Parathyroid adenoma (tissue), 2 donors: ENCODE results near the gene PTPRM.

ENCODE experiments used
- H2AFZ ChIP-seq: fragments of 300-600 bp; sonication (generic); one replicate; pipeline ENCODE4 v1.7.0; 2017; ENCODE audit warnings: antibody characterized with exemption, mild to moderate bottlenecking
- H3K27ac ChIP-seq: fragments of 300-600 bp; sonication (generic); one replicate; pipeline ENCODE4 v1.7.0; 2017
- H3K27me3 ChIP-seq: fragments of 300-600 bp; sonication (generic); one replicate; pipeline ENCODE4 v1.7.0; 2017; ENCODE audit warnings: low read length; ENCODE audit not compliant: control insufficient read depth, insufficient read depth
- H3K36me3 ChIP-seq: fragments of 300-600 bp; sonication (generic); one replicate; pipeline ENCODE4 v1.7.0; 2017; ENCODE audit warnings: low read length; ENCODE audit not compliant: control insufficient read depth, insufficient read depth
- H3K4me1 ChIP-seq: fragments of 300-600 bp; sonication (generic); one replicate; pipeline ENCODE4 v1.7.0; 2017; ENCODE audit warnings: control low read depth
- H3K4me2 ChIP-seq: fragments of 300-600 bp; sonication (generic); one replicate; pipeline ENCODE4 v1.7.0; 2017; ENCODE audit warnings: low read length
- H3K4me3 ChIP-seq: fragments of 300-600 bp; sonication (generic); one replicate; pipeline ENCODE4 v1.7.0; 2017; ENCODE audit warnings: low read depth, low read length
- H3K79me2 ChIP-seq: fragments of 300-600 bp; sonication (generic); one replicate; pipeline ENCODE4 v1.7.0; 2017; ENCODE audit warnings: control low read depth
- H3K9ac ChIP-seq: fragments of 300-600 bp; sonication (generic); one replicate; pipeline ENCODE4 v1.7.0; 2017; ENCODE audit warnings: mild to moderate bottlenecking
- H3K9me3 ChIP-seq: fragments of 300-600 bp; sonication (generic); one replicate; pipeline ENCODE4 v1.7.0; 2017; ENCODE audit warnings: low read length; ENCODE audit not compliant: control insufficient read depth
- CTCF ChIP-seq: fragments of 300-600 bp; sonication (generic); IDR thresholded peaks from one replicate; pipeline ENCODE4 v1.7.0; 2017; ENCODE audit warnings: antibody characterized with exemption, mild to moderate bottlenecking
- donor health status: primary hyperparathyroidism.

PTPRM gene

GRCh38 chr18:7726522-7726921 is 159.4 kb downstream of the PTPRM start:
- H3K4me2 ChIP-seq: no peak overlapping the region

GRCh38 chr18:7727361-7728076 is 160.4 kb downstream of the PTPRM start:
- Histone ChIP-seq H3K4me2 (no peak overlapping the region), H3K27ac (no peak overlapping the region), H3K79me2 (no peaks in the 10 kb centered on the region), H3K36me3 (no peaks in the 10 kb centered on the region), H3K9ac (no peak overlapping the region), H2AFZ (no peak overlapping the region), H3K4me3 (no peak overlapping the region), H3K27me3 (no peaks in the 10 kb centered on the region), H3K4me1 (no peaks in the 10 kb centered on the region), H3K9me3 (no peaks in the 10 kb centered on the region)
- no peak for TF ChIP-seq CTCF

More at GRCh38 chr18:7726522-7726921, 159.4 kb downstream of the PTPRM start:
- H3K36me3 ChIP-seq: no peaks in the 10 kb centered on the region
- no peak overlapping the region for H3K4me3 ChIP-seq
- no peaks in the 10 kb centered on the region for H3K9me3 ChIP-seq
- no peaks in the 10 kb centered on the region for H3K79me2 ChIP-seq
- TF ChIP-seq CTCF: no peak
- H3K4me1 ChIP-seq: no peaks in the 10 kb centered on the region
- no peak overlapping the region for H3K27ac ChIP-seq
- H3K27me3 ChIP-seq: no peaks in the 10 kb centered on the region
- H2AFZ ChIP-seq: no peak overlapping the region
- no peak overlapping the region for H3K9ac ChIP-seq

GRCh38 chr18:7728297-7728696 is 161.2 kb downstream of the PTPRM start:
- Histone ChIP-seq H3K27ac (no peak overlapping the region), H3K4me2 (no peak overlapping the region), H3K27me3 (no peaks in the 10 kb centered on the region)

GRCh38 chr18:7729868-7730267 is 162.8 kb downstream of the PTPRM start:
- no peaks in the 10 kb centered on the region for H3K9me3 ChIP-seq
- no peak overlapping the region for H2AFZ ChIP-seq
- H3K4me1 ChIP-seq: peaks cover 7% of the 10 kb centered on the region
- no peak overlapping the region for H3K4me3 ChIP-seq
- TF ChIP-seq CTCF: no peak
- no peaks in the 10 kb centered on the region for H3K36me3 ChIP-seq
- no peak overlapping the region for H3K27ac ChIP-seq
- H3K27me3 ChIP-seq: no peaks in the 10 kb centered on the region
- H3K9ac ChIP-seq: no peak overlapping the region
- H3K79me2 ChIP-seq: peaks cover 2% of the 10 kb centered on the region
- no peak overlapping the region for H3K4me2 ChIP-seq

More at GRCh38 chr18:7728297-7728696, 161.2 kb downstream of the PTPRM start:
- Histone ChIP-seq H3K9ac (no peak overlapping the region), H3K4me3 (no peak overlapping the region), H3K4me1 (no peaks in the 10 kb centered on the region), H3K9me3 (no peaks in the 10 kb centered on the region), H3K79me2 (no peaks in the 10 kb centered on the region), H3K36me3 (no peaks in the 10 kb centered on the region), H2AFZ (no peak overlapping the region)
- no peak for TF ChIP-seq CTCF

GRCh38 chr18:7730682-7731081 is 163.6 kb downstream of the PTPRM start:
- Histone ChIP-seq H3K79me2 (peaks cover 2% of the 10 kb centered on the region), H3K4me1 (peaks cover 7% of the 10 kb centered on the region), H3K27me3 (no peaks in the 10 kb centered on the region), H3K27ac (no peak overlapping the region), H2AFZ (no peak overlapping the region), H3K4me3 (no peak overlapping the region), H3K36me3 (no peaks in the 10 kb centered on the region), H3K9me3 (no peaks in the 10 kb centered on the region), H3K4me2 (no peak overlapping the region), H3K9ac (no peak overlapping the region)
- no peak for TF ChIP-seq CTCF
